Ishikawa (cell line): ENCODE measurements around the gene TRMT13.

Experiments
- CEBPB ChIP-seq: IDR thresholded peaks from 2 replicates; pipeline ENCODE4 v1.6.1; 2012
- CREB1 ChIP-seq: IDR thresholded peaks from 2 replicates; pipeline ENCODE4 v1.6.1; 2012; ENCODE audit warnings: low read depth
- TEAD4 ChIP-seq: IDR thresholded peaks from 2 replicates; pipeline ENCODE4 v1.6.1; 2012
- TF ChIP-seq, protein P1 (sequence below): IDR thresholded peaks from 2 replicates; pipeline ENCODE4 v1.6.1; 2012; ENCODE audit warnings: low read depth, mild to moderate bottlenecking

- TF ChIP-seq CREB1 (no peak), TEAD4 (peak; percentile 77), CEBPB (peak; percentile 38; the same call in 1 of the 2 replicates)
- TF ChIP-seq, protein P1, sequence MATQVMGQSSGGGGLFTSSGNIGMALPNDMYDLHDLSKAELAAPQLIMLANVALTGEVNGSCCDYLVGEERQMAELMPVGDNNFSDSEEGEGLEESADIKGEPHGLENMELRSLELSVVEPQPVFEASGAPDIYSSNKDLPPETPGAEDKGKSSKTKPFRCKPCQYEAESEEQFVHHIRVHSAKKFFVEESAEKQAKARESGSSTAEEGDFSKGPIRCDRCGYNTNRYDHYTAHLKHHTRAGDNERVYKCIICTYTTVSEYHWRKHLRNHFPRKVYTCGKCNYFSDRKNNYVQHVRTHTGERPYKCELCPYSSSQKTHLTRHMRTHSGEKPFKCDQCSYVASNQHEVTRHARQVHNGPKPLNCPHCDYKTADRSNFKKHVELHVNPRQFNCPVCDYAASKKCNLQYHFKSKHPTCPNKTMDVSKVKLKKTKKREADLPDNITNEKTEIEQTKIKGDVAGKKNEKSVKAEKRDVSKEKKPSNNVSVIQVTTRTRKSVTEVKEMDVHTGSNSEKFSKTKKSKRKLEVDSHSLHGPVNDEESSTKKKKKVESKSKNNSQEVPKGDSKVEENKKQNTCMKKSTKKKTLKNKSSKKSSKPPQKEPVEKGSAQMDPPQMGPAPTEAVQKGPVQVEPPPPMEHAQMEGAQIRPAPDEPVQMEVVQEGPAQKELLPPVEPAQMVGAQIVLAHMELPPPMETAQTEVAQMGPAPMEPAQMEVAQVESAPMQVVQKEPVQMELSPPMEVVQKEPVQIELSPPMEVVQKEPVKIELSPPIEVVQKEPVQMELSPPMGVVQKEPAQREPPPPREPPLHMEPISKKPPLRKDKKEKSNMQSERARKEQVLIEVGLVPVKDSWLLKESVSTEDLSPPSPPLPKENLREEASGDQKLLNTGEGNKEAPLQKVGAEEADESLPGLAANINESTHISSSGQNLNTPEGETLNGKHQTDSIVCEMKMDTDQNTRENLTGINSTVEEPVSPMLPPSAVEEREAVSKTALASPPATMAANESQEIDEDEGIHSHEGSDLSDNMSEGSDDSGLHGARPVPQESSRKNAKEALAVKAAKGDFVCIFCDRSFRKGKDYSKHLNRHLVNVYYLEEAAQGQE: no peak
Observed at GRCh38 chr1:100188617-100189016, 55.7 kb downstream of the TRMT13 start.
